HUES64 (cell line): ENCODE results near the gene SYCE1.
"Not testable (repeated sequence)": the region's sequence is repeated elsewhere in the genome, so short reads cannot be mapped to it uniquely, and the experiment has no call there.

Experiments
- H3K27ac ChIP-seq: 2 replicates; pipeline ENCODE4 v1.7.0; 2013; ENCODE audit warnings: low read depth, low read length, inconsistent platforms
- H3K27me3 ChIP-seq: 2 replicates; pipeline ENCODE4 v1.6.1; 2013; ENCODE audit warnings: mild to moderate bottlenecking, low read length; ENCODE audit not compliant: insufficient read depth
- H3K36me3 ChIP-seq: 2 replicates; pipeline ENCODE4 v1.6.1; 2013; ENCODE audit warnings: mild to moderate bottlenecking, low read length; ENCODE audit not compliant: insufficient read depth
- H3K4me1 ChIP-seq: 2 replicates; pipeline ENCODE4 v1.6.1; 2013; ENCODE audit warnings: mild to moderate bottlenecking, low read length, moderate library complexity; ENCODE audit not compliant: insufficient read depth
- H3K4me3 ChIP-seq: 2 replicates; pipeline ENCODE4 v1.5.1; 2013; ENCODE audit warnings: mild to moderate bottlenecking, low read length, moderate library complexity
- H3K9ac ChIP-seq: 2 replicates; pipeline ENCODE4 v1.6.1; 2013; ENCODE audit warnings: mild to moderate bottlenecking, low read depth, low read length
- H3K9me3 ChIP-seq: 2 replicates; pipeline ENCODE4 v1.6.1; 2013; ENCODE audit warnings: low read depth, low read length; ENCODE audit not compliant: insufficient read depth
- WGBS: fragments of 150-250, 120-280 bp; methylation state at CpG from one replicate; pipeline ENCODE4 v1.1.7; 2013; ENCODE audit warnings: missing lambda C conversion rate; 5-methylcytosine and 5-hydroxymethylcytosine counted together

SYCE1 gene

GRCh38 chr10:133590226-133590969 lies 25.0 kb upstream of the SYCE1 start:
- H3K27me3 ChIP-seq = no peaks in the 10 kb centered on the region
- no peak overlapping the region for H3K27ac ChIP-seq
- H3K4me1 ChIP-seq = no peaks in the 10 kb centered on the region
- no peaks in the 10 kb centered on the region for H3K36me3 ChIP-seq
- 68% methylated on average over 13 of the region's 13 CpGs for WGBS
- no peak overlapping the region for H3K9ac ChIP-seq
- H3K9me3 ChIP-seq = peaks cover 80% of the 10 kb centered on the region
- no peak overlapping the region for H3K4me3 ChIP-seq

DNA sequence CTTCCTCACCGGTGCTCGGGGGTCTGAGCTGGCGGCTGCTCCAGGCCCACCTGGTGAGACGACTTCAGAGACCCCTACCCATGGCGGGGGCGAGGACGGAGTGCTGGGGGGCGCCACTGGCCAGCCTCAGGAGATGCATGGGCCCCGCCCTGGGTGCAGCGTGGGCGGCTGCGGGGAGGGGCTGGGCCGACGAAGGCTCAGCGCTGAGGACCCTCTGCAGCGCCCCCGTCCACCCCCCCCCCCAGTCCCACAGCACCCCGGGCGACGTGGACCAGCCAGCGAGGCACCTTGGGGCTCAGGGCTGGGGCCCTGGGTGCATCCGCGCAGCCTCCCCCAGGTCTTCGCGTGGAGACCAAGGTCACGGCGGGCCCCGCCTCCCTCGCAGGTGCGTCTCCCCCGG lies 11.7 kb upstream of the SYCE1 start:
- not testable (repeated sequence) for H3K4me1 ChIP-seq, H3K36me3 ChIP-seq, H3K27me3 ChIP-seq, H3K9ac ChIP-seq, H3K4me3 ChIP-seq, H3K27ac ChIP-seq
- H3K9me3 ChIP-seq = peaks cover 17% of the 10 kb centered on the region
- WGBS = 100% methylated on average over 3 of the region's 31 CpGs

- not testable (repeated sequence) for H3K9ac ChIP-seq, H3K36me3 ChIP-seq, H3K27ac ChIP-seq, H3K4me1 ChIP-seq, H3K27me3 ChIP-seq, H3K4me3 ChIP-seq
- H3K9me3 ChIP-seq = peaks cover 15% of the 10 kb centered on the region
- WGBS = 71% methylated on average over 1 of the region's 1 CpG
Observed at GRCh38 chr10:133573460-133573859, 8.1 kb upstream of the SYCE1 start.

GRCh38 chr10:133572055-133572454 lies 6.7 kb upstream of the SYCE1 start:
- not testable (repeated sequence) for H3K36me3 ChIP-seq, H3K27ac ChIP-seq, H3K4me3 ChIP-seq, H3K9ac ChIP-seq, H3K4me1 ChIP-seq, H3K27me3 ChIP-seq
- WGBS = 93% methylated on average over 5 of the region's 11 CpGs
- peaks cover 25% of the 10 kb centered on the region for H3K9me3 ChIP-seq

GRCh38 chr10:133569801-133570200 lies 4.4 kb upstream of the SYCE1 start:
- H3K27me3 ChIP-seq, H3K4me3 ChIP-seq, H3K4me1 ChIP-seq, H3K27ac ChIP-seq, H3K9ac ChIP-seq, H3K36me3 ChIP-seq: not testable (repeated sequence)
- 65% methylated on average over 13 of the region's 21 CpGs for WGBS
- peaks cover 40% of the 10 kb centered on the region for H3K9me3 ChIP-seq

GRCh38 chr10:133568831-133569527 lies 3.6 kb upstream of the SYCE1 start:
- H3K4me3 ChIP-seq, H3K4me1 ChIP-seq, H3K27ac ChIP-seq, H3K36me3 ChIP-seq, H3K9ac ChIP-seq, H3K27me3 ChIP-seq: not testable (repeated sequence)
- peaks cover 47% of the 10 kb centered on the region for H3K9me3 ChIP-seq
- WGBS = 47% methylated on average over 6 of the region's 80 CpGs

GRCh38 chr10:133568287-133568614 lies 2.9 kb upstream of the SYCE1 start:
- H3K4me1 ChIP-seq = no peaks in the 10 kb centered on the region
- 90% methylated on average over 22 of the region's 22 CpGs for WGBS
- no peak overlapping the region for H3K27ac ChIP-seq
- no peaks in the 10 kb centered on the region for H3K36me3 ChIP-seq
- no peak overlapping the region for H3K4me3 ChIP-seq
- peaks cover 46% of the 10 kb centered on the region for H3K9me3 ChIP-seq
- no peaks in the 10 kb centered on the region; the same call in 1 of the 2 replicates for H3K27me3 ChIP-seq
- H3K9ac ChIP-seq = no peak overlapping the region

DNA sequence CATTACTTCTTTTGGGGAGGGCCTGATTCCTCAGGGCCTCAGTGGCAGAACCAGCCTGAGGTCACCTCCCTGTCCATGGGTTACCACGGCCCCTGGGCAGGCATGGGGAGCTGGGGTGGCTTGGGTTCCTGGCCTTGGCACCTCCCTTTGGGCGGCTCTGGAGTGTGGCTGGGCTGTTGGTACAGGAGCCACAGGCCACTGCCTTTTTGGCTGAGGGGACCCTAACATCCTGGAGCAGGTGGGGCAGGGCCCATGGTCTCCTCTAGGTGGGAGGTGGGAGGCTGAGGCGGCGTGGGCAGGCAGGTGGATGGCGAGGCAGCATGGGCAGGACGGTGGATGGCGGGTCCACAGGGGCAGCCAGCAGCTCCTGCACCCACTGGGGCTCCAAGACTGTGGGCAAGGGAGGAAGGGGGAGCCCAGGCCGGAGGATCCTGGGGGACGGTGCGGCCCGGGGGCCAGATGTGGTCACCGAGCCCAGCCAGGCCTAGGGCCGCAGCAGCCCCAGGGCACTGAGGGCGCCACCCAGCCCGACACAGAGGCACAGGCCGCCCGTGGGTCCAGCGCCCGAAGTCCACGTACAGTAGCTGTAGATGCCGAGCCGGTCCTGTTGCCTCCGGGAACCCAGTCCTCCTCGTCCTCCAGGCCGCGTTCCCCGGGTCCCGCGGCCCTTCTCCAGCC lies 2.4 kb upstream of the SYCE1 start:
- H3K27me3 ChIP-seq = no peaks in the 10 kb centered on the region; the same call in 1 of the 2 replicates
- 85% methylated on average over 29 of the region's 29 CpGs for WGBS
- H3K9me3 ChIP-seq = peaks cover 46% of the 10 kb centered on the region
- H3K4me3 ChIP-seq = no peak overlapping the region
- no peak overlapping the region for H3K9ac ChIP-seq
- H3K4me1 ChIP-seq = no peaks in the 10 kb centered on the region
- no peaks in the 10 kb centered on the region for H3K36me3 ChIP-seq
- H3K27ac ChIP-seq = no peak overlapping the region

- peaks cover 51% of the 10 kb centered on the region for H3K9me3 ChIP-seq
- no peaks in the 10 kb centered on the region for H3K4me1 ChIP-seq
- H3K9ac ChIP-seq = no peak overlapping the region
- H3K27me3 ChIP-seq = no peaks in the 10 kb centered on the region; the same call in 1 of the 2 replicates
- 74% methylated on average over 5 of the region's 5 CpGs for WGBS
- H3K4me3 ChIP-seq = no peak overlapping the region
- no peaks in the 10 kb centered on the region for H3K36me3 ChIP-seq
- H3K27ac ChIP-seq = no peak overlapping the region
Observed at GRCh38 chr10:133567119-133567518, 1.7 kb upstream of the SYCE1 start.

GRCh38 chr10:133564816-133565215 lies 567 bp downstream of the SYCE1 start:
- Histone ChIP-seq H3K4me3 (no peak overlapping the region), H3K27me3 (no peaks in the 10 kb centered on the region; the same call in 1 of the 2 replicates), H3K9ac (no peak overlapping the region), H3K4me1 (no peaks in the 10 kb centered on the region), H3K9me3 (peaks cover 72% of the 10 kb centered on the region), H3K36me3 (no peaks in the 10 kb centered on the region), H3K27ac (no peak overlapping the region)
- 82% methylated on average over 12 of the region's 12 CpGs for WGBS

GRCh38 chr10:133559216-133559615 lies 6.2 kb downstream of the SYCE1 start:
- Histone ChIP-seq H3K9me3 (peaks cover 97% of the 10 kb centered on the region), H3K9ac (no peak overlapping the region)
- WGBS = 78% methylated on average over 11 of the region's 11 CpGs

More at GRCh38 chr10:133559216-133559615, 6.2 kb downstream of the SYCE1 start:
- H3K4me1 ChIP-seq = no peaks in the 10 kb centered on the region
- H3K27me3 ChIP-seq = no peaks in the 10 kb centered on the region
- H3K4me3 ChIP-seq = no peak overlapping the region
- H3K36me3 ChIP-seq = no peaks in the 10 kb centered on the region
- no peak overlapping the region for H3K27ac ChIP-seq
